GM21786 (cell line): ENCODE results near the gene PPP1R1C.
A peak's percentile ranks its signal among the peaks of the same experiment; 100 is the strongest.

Experiments
- ATAC-seq: cut with Tn5 transposase; IDR thresholded peaks from one replicate; pipeline ENCODE4 v1.9.1; 2021; ENCODE audit not compliant: unreplicated experiment

PPP1R1C gene

DNA sequence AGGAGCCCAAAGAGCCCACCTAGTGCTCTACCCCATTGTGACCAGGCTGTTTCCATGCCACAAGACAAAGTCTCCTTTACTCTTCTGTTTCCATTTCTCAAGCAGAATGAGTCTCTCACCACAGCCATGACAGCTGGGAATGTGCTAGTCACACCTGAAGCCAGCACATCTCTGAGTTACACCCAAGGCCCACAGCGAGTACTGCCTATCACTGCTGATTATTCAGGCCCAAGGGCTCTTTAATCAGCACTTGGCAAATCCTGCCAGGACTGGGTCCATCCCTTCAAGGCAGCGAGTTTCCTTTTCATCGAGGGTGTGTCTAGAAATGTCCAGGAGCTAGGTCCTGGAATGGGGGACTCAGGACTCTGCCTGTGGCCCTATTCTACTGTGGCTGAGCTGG, 14.6 kb upstream of the PPP1R1C start:
- ATAC-seq = no peak

GRCh38 chr2:181972431-181973170, 13.1 kb upstream of the PPP1R1C start:
- ATAC-seq = no peak

GRCh38 chr2:181973171-181973783, 12.4 kb upstream of the PPP1R1C start:
- ATAC-seq = no peak

DNA sequence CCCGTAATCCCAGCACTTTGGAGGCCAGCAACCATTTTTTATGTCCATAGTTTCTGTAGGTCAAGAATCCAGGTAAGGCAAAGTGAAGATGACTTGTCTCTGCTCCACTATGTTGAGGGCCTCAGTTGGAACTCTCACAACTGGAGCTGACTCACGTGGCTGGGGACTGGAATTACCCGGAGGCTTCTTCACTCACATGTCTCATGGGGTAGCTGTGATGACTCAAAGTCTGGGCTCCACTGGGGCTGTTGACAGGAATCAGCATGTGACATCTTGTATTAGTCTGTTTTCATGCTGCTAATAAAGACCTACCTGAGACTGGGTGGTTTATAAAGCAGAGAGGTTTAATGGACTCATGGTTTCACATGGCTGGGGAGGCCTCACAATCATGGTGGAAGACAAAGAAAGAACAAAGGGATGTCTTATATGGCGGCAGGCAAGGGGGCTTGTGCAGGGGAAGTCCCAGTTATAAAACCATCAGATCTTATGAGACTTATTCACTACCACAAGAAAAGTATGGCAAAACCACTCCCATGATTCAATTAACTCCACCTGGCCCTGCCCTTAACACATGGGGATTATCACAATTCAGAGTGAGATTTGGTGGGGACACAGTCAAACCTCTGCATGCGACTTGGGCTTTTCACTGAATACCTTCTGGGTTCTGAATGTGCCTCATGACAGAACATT, 7.8 kb upstream of the PPP1R1C start:
- peak; percentile 44 for ATAC-seq

DNA sequence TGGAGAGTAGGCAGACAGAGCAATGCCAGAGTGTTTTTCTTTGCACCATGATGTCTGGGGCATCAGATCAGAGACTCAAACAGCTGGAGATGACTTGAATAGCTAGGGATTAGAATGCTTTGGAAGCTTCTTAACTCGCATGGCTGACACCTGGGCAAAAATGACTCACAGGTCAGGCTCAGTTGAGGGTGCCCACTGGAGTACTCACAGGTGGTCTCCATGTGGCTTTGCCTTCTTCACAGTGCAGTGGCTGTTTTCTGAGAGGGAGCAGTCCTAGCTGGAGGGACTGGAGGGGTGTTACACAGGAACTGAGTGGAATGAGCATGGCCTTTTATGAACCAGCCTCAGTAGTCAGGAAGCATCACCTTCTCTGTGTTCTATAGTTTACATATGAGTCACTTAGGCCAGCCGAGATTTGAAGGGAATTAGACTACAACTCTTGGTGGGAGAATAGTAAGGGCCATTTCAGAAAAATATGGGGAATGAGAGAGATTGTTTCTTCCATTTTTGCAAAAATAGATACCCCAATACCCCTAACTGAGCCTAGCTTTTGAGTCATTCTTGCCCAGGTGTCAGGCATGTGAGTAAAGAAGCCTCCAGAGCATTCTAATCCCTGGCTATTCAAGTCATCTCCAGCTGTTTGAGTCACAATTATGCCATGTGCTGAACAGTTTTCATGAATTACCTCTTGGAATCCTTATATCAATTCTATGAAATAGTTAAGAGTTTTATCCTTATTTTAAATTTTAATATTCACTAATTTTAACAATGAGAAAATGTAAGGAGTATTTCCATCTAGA, 7.1 kb upstream of the PPP1R1C start:
- ATAC-seq = peak; percentile 11

DNA sequence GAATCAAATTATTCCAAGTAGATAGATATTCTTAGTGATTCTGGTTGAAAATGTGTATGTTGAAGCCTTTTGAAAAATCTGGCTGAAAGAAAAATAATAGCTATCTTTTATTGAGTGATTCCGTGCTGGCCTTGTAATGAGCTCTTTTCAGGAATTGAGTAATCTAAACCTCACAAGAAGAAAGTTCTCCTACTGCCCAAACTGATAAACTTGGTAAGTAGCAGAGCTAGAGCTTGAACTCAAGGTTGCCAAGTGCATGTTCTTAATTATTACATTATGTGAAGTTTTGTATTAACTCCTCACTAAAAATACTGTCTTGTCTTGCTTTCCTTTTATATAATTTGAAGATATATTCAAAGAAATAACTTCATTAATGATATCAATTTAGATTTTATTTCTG, 1.6 kb upstream of the PPP1R1C start:
- no peak for ATAC-seq

DNA sequence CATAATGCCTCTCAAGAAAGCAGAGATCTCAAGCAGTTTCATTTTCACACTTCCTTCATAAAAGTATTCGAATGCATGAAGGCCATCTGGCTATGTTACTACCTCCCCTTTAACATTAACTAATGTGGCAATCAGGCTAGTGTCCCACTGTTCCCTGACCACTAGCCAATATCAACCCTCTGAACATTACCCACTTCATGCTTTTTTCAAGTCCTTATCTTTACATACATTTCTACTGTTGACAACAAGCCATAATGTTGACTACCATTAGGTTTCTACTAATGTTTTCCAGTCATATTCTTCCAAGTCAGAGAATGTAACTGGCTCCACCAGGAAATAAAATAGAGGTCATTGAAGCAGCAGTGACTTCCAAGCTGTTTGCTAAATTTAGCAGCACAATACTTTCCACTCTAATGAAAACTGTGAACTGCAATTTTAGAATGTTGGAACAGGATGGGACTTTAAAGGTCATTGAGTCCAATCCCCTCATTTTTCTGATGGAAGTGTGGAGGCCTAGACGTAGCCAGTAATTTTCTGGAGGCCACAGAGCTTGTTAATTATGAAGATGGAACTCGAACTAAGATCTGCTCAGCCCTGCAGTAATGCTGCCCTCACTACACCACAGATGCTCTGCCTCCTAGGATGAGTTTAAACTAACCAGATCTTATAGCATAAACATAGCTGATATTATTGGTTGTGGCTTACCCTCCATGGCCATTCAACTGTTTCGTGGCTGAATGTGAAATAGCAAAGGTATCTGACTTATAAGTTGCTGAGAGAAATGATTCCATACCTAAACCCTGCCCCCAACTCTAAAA, 630 bp upstream of the PPP1R1C start:
- no peak for ATAC-seq

GRCh38 chr2:181988154-181988924, 2.7 kb downstream of the PPP1R1C start:
- no peak for ATAC-seq

GRCh38 chr2:181989099-181989498, 3.4 kb downstream of the PPP1R1C start:
- ATAC-seq = no peak

DNA sequence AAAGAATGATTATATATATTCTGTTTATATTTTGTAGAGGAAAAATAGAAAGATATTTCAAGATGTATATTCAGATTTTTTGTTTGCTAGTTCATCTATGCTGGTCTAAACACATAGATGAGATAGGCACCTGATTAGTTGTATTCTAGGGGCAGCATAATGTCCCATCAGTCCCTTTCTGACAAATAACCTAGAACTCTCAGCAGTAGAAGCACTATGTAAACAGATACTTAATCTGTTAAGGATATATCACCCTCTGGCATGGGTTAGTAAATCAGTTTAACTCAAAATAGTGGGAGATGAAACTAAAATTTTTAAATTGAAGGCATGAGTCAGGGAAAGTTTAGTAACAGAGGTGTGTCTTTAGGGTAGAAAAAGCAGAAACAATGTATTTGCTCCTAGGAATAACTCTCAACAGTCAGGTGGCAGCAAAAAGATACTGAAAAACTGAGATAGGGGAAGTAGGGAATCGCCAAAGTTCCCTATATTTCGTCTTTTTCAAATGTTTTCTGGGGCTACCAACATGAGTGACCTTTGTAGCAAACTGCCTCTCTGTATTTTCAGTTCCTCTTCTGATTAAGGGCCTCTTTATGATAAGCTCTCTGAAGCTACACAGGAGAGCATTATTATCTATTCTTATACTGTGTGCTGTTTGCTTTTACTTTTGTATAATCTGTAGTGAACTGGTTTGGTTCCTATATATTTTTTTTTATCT, 5.7 kb downstream of the PPP1R1C start:
- peak; percentile 96 for ATAC-seq

GRCh38 chr2:181992776-181993175, 7.1 kb downstream of the PPP1R1C start:
- ATAC-seq = peak; percentile 80

DNA sequence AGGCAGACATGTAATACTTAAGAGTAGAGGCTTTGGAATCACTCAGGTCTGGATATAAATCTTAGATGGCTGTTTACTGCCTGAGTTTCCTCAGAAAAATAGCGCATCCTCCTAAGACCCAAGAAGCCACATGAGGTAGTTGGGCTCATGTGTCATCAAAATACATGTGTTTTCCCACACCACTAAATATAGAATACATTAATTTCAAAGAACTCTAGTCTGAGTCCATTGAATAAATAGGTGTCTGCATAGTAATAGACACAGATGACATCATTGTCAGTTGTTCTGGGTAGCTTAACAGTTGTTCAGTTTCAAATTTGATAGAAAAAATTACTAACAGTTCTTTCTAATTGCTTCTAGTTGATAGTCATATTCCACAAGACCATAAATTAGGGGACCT, 9.6 kb downstream of the PPP1R1C start:
- ATAC-seq = no peak

GRCh38 chr2:181998041-181998835, 12.6 kb downstream of the PPP1R1C start:
- ATAC-seq = no peak

GRCh38 chr2:181998891-181999654, 13.4 kb downstream of the PPP1R1C start:
- ATAC-seq = no peak

DNA sequence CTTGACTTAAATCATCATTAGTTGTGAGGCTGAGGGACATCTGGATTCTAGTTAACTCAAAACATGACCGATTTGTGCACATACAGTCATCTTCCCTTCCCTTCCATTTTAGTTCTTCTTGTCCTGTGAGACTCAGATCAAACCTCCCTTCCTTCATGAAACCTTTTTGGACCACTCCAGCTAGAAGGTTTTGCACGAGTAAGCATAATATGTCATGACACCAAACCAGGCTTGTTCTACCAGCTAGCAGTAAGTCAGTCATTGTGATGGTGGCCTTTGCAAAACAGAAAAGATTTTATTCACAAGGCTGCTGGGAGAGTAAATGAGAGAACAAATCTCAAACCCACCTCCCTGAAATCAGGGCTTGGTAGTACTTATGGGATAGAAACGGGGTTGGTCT, 14.3 kb downstream of the PPP1R1C start:
- ATAC-seq = no peak

DNA sequence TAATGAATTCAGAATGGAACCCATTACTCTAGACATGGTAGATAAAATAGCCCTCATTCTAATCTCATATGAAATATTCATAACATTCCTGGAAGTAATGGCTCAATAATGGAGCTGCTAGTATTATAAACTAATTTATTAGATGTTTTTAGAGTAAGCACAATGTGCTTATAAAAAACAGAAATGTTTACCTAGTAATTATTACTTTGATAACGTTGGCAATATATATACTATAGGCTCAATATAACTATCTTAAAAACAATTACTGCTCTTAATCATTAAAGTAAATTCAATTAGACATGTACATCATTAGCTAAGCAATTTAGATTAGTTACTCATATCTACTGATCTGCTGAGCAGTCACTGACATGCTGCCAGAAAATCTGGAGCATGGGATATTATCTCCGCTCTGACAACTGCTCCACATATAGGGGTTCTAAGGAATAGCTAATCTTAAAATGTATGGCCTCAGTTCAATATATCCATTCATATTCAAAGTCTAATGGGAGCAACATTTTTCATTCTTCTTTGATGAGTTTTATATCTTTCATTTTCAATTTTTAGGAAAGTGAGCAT, 19.4 kb downstream of the PPP1R1C start:
- ATAC-seq = no peak

- no peak for ATAC-seq
Measured at GRCh38 chr2:182006595-182007341, 21.1 kb downstream of the PPP1R1C start.
